ENCODE measurements around the gene LYZL2.
"Not testable (repeated sequence)": the region's sequence is repeated elsewhere in the genome, so short reads cannot be mapped to it uniquely, and the experiment has no call there.

Gene LYZL2

DNA sequence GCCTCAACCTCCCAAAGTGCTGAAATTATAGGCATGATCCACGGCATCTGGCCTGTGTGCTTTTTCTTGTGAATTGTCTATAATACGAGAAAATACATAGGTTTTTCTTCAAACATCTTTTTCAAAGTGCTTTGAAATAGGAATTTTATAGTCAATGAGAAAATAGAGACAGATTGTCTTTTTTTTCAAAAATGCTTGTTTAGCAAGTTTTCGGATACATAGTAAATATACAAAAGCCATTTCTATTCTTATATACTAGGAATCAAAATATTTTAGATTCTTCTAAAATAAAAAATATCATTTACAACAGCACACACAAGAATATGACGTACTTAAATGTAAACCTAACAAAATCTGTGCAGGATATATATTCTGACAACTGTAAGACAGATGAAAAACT is 1.6 kb upstream of the LYZL2 start:
- H3K27ac Mint-ChIP-seq, result no peak overlapping the region
- TF ChIP-seq, protein P1, sequence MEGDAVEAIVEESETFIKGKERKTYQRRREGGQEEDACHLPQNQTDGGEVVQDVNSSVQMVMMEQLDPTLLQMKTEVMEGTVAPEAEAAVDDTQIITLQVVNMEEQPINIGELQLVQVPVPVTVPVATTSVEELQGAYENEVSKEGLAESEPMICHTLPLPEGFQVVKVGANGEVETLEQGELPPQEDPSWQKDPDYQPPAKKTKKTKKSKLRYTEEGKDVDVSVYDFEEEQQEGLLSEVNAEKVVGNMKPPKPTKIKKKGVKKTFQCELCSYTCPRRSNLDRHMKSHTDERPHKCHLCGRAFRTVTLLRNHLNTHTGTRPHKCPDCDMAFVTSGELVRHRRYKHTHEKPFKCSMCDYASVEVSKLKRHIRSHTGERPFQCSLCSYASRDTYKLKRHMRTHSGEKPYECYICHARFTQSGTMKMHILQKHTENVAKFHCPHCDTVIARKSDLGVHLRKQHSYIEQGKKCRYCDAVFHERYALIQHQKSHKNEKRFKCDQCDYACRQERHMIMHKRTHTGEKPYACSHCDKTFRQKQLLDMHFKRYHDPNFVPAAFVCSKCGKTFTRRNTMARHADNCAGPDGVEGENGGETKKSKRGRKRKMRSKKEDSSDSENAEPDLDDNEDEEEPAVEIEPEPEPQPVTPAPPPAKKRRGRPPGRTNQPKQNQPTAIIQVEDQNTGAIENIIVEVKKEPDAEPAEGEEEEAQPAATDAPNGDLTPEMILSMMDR (IDR thresholded peaks at IDR 0.05), result no peak
- DNase-seq, result no peak
- no peaks in the 10 kb centered on the region for H3K4me1 Mint-ChIP-seq
- H3K27me3 Mint-ChIP-seq (ENCODE audit: low read depth, poor library complexity), result peaks cover 18% of the 10 kb centered on the region
- H3K9me3 Mint-ChIP-seq, result no peaks in the 10 kb centered on the region
- H3K36me3 Mint-ChIP-seq (ENCODE audit: low read depth), result no peaks in the 10 kb centered on the region
- no peak overlapping the region for H3K4me3 Mint-ChIP-seq

DNA sequence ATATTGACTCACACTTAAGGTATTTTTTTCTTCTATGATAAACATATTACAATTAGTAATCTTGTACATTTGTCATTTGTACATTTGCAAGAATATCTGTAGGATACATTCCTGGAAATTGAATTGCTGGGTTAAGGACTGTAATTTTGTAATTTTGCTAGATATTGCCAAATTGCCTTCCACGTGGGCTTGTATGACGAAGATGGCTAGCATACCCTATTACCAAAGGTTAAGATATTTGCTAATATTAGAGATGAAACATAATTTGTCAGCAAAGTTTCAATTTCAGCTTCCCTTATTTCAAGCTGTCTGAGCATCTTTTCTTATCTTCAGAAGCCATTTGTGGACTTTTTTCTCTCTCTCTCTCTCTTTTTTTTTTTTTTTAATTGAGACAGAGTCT is 1.0 kb upstream of the LYZL2 start:
- no peak overlapping the region for H3K4me3 Mint-ChIP-seq
- peaks cover 14% of the 10 kb centered on the region for H3K27me3 Mint-ChIP-seq (ENCODE audit: low read depth, poor library complexity)
- H3K4me1 Mint-ChIP-seq, result no peaks in the 10 kb centered on the region
- no peak for DNase-seq
- TF ChIP-seq, protein P1 (IDR thresholded peaks at IDR 0.05), result no peak
- no peak overlapping the region for H3K27ac Mint-ChIP-seq
- H3K9me3 Mint-ChIP-seq, result no peaks in the 10 kb centered on the region
- no peaks in the 10 kb centered on the region for H3K36me3 Mint-ChIP-seq (ENCODE audit: low read depth)

GRCh38 chr10:30628576-30628975 is 977 bp downstream of the LYZL2 start:
- H3K4me1 Mint-ChIP-seq; H3K36me3 Mint-ChIP-seq (ENCODE audit: low read depth); H3K9me3 Mint-ChIP-seq; H3K4me3 Mint-ChIP-seq; H3K27ac Mint-ChIP-seq; DNase-seq: not testable (repeated sequence)
- H3K27me3 Mint-ChIP-seq (ENCODE audit: low read depth, poor library complexity), result peaks cover 14% of the 10 kb centered on the region

- H3K27me3 Mint-ChIP-seq (ENCODE audit: low read depth, poor library complexity), result peaks cover 21% of the 10 kb centered on the region
- H3K36me3 Mint-ChIP-seq (ENCODE audit: low read depth); H3K9me3 Mint-ChIP-seq; H3K4me1 Mint-ChIP-seq; DNase-seq; H3K4me3 Mint-ChIP-seq; H3K27ac Mint-ChIP-seq: not testable (repeated sequence)
Observed at GRCh38 chr10:30626837-30627236, 2.7 kb downstream of the LYZL2 start.

DNA sequence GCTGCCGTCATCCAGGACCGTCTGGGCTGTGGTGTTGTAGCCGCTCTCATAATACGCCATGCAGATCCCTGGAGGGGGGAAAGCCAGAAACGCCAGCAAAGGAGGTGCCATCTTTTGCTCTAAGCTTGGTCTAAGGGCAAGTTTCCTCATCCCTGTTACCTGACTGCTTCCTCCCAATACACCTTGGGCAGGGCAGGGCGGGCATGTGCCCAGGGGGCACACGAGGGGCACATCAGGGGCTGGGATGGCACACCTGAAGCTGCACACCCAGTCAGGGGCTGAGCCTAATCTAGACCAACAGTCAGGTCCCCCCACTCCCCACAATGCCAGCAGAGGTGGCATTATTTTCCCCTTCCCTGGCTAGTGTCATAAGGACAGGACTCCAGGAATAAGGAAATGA is 3.4 kb downstream of the LYZL2 start:
- H3K36me3 Mint-ChIP-seq (ENCODE audit: low read depth); H3K27ac Mint-ChIP-seq; DNase-seq; H3K4me3 Mint-ChIP-seq; H3K4me1 Mint-ChIP-seq; H3K9me3 Mint-ChIP-seq: not testable (repeated sequence)
- H3K27me3 Mint-ChIP-seq (ENCODE audit: low read depth, poor library complexity), result peaks cover 20% of the 10 kb centered on the region

- TF ChIP-seq, protein P1 (IDR thresholded peaks at IDR 0.05), result no peak
- Mint-ChIP-seq H3K4me3 (no peak overlapping the region), H3K9me3 (no peaks in the 10 kb centered on the region), H3K36me3 (ENCODE audit: low read depth) (no peaks in the 10 kb centered on the region), H3K27ac (no peak overlapping the region), H3K27me3 (ENCODE audit: low read depth, poor library complexity) (peaks cover 17% of the 10 kb centered on the region), H3K4me1 (no peaks in the 10 kb centered on the region)
- DNase-seq, result no peak
Observed at GRCh38 chr10:30625080-30625479, 4.5 kb downstream of the LYZL2 start.

GRCh38 chr10:30619966-30620365 is 9.6 kb downstream of the LYZL2 start:
- H3K9me3 Mint-ChIP-seq, result no peaks in the 10 kb centered on the region
- DNase-seq, result no peak
- H3K27me3 Mint-ChIP-seq (ENCODE audit: low read depth, poor library complexity), result peaks cover 7% of the 10 kb centered on the region
- H3K4me1 Mint-ChIP-seq, result no peaks in the 10 kb centered on the region
- H3K27ac Mint-ChIP-seq, result no peak overlapping the region
- no peak overlapping the region for H3K4me3 Mint-ChIP-seq
- H3K36me3 Mint-ChIP-seq (ENCODE audit: low read depth), result no peaks in the 10 kb centered on the region
- TF ChIP-seq, protein P1 (IDR thresholded peaks at IDR 0.05), result no peak
